Fibroblast of villous mesenchyme (primary cell): ENCODE measurements around the gene SIK1. TPM values are rescaled to one million over a fixed set of nuclear protein-coding genes. Genes with fewer than 3 reads are reported as not detected.
"Not testable (repeated sequence)": the region's sequence is repeated elsewhere in the genome, so short reads cannot be mapped to it uniquely, and the experiment has no call there.

Source experiments
- DNase-seq: peaks from one replicate; pipeline ENCODE4 v3.0.0-alpha.2; 2010; ENCODE audit warnings: low read depth
- H3K4me3 ChIP-seq: 2 replicates; pipeline ENCODE4 v1.5.1; 2011; ENCODE audit warnings: low read depth, mild to moderate bottlenecking, low read length
- total RNA-seq: library from RNA; depleted of rRNA; stranded (reverse); fragments of >200 nt; gene quantifications from 2 replicates; pipeline ENCODE4 v1.2.3, GENCODE V29; 2012
- TF ChIP-seq, protein P1 (sequence below): IDR thresholded peaks from 2 replicates; pipeline ENCODE4 v1.5.1; 2012; ENCODE audit warnings: low read depth, mild to moderate bottlenecking, low read length; ENCODE audit not compliant: insufficient read depth

SIK1 gene
- 0.86 and 5.2 TPM in 2 replicates for total RNA-seq

DNA sequence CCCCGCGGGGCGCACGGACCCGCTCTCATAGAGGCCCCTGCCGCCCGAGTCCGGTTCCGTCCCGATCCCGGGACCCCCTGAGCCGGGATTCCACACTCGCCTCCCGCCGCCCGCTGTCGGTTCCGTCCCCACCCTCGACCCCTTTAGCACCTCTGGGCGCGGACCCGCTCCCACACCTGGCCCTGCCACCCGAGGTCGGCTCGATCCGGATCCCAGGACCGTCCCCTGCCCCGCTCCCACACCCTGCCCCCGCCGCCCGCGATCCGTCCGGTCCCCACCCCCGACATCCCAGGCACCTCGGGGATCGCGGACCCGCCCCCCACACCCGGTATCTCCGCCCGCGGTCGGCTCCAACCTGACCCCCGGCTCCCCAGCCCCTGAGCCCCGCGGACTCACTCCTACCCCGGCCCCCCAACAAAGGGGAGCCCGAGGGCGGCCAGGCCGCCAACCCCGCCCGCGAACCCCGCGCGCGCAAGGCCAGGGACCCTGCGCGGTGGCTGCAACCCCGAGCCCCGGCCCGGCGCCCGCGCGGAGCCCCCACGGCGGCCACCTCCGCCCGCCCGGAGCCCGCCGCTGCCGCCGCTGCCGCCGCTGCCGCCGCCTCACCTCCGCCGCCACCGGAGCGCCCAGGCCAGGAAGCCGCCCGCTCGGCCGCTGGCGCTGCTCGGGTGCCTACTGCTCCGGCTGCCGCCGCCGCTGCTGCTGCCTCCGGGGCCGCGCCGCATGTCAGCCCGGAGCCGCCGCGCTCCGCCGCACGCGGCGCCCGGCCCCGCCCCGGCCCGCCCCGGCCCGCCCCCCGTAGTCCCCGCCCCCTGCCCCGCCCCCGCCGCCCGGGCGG, at the start of gene SIK1:
TSS of gene SIK1 (minus strand) at position 728 of the 838 bp plus-strand sequence. CDS start 953 bp downstream, outside the sequence.
- not testable (repeated sequence) for DNase-seq
- peak within 1 kb of the TSS; percentile 35 for H3K4me3 ChIP-seq

DNA sequence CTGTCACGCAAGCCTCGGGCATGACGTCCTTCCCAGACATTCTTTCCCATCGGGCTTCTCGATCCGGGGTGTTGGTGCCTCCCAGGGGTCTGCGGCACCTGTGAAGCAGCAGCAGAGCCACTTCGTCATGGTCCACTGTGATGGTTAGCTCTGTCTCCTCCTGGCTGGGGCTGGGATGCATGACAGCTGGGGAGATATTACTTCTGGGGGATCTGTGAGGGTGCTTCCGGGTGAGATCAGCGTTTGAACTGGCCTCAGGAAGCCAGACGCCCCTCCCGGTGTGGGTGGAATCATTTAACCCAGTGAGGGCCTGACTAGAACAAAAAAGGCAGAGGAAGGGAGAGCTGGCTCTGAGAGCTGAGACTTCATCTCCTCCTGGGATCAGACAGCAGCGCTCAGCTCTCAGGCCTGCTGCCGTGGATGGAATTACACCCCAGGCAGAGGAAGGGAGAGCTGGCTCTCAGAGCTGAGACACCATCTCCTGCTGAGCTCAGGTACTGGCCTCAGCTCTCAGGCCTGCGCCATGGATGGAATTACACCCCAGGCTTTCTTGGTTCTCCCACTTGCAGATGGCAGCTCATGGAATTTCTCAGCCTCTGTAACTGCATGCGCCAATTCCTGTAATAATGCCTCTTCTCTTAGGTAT, 44.8 kb upstream of the SIK1 start:
- DNase-seq, H3K4me3 ChIP-seq: not testable (repeated sequence)

DNA sequence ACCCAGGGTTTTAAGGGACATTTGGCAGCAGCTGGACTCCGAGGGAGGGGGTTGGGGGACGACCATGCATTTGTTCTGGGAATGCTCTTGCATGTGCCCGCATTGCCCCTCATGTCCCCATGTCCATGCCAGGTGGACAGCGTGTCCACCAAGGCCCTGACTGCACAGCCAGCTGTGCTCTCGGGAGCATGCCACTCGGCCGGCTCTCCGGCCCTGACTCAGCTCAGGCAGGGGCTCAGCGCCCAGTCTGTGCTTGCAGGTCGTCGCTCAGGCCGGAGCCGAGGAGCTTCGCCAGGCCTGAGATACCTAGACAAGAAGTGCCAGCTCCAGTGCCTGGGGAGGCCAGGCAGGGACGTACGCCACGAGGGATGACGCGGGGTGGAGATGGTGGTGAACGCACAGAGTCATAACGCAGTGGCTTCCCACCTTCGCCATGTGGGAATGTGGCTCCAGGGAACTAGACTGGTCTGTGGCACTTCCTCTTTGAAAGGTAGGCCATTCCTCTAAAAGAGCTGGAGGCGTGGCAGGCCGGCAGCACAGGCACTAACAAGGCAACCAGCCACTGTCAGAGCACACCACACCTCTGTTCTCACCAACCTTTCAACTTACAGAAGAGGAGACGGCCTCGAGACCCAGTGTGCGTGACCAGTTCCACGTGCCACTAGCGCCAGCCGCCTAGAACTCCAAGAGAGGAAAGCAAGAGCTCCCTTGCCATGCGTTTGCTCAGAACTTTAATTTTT, 43.0 kb upstream of the SIK1 start:
- H3K4me3 ChIP-seq, DNase-seq: not testable (repeated sequence)

DNA sequence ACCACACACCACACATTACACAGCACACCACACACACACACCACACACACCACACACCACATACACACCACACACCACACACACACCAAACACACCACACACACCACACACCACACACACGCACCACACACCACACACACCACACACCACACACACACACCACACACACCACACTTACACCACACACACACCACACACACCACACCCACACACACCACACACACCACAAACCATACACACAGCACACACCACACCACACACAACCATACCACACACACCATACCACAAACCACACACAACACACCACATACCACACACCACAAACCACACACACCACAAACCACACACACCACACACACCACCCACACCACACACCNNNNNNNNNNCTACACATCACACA, 40.9 kb upstream of the SIK1 start:
- DNase-seq, result no peak
- TF ChIP-seq, protein P1, sequence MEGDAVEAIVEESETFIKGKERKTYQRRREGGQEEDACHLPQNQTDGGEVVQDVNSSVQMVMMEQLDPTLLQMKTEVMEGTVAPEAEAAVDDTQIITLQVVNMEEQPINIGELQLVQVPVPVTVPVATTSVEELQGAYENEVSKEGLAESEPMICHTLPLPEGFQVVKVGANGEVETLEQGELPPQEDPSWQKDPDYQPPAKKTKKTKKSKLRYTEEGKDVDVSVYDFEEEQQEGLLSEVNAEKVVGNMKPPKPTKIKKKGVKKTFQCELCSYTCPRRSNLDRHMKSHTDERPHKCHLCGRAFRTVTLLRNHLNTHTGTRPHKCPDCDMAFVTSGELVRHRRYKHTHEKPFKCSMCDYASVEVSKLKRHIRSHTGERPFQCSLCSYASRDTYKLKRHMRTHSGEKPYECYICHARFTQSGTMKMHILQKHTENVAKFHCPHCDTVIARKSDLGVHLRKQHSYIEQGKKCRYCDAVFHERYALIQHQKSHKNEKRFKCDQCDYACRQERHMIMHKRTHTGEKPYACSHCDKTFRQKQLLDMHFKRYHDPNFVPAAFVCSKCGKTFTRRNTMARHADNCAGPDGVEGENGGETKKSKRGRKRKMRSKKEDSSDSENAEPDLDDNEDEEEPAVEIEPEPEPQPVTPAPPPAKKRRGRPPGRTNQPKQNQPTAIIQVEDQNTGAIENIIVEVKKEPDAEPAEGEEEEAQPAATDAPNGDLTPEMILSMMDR, result no peak
- no peak overlapping the region for H3K4me3 ChIP-seq

DNA sequence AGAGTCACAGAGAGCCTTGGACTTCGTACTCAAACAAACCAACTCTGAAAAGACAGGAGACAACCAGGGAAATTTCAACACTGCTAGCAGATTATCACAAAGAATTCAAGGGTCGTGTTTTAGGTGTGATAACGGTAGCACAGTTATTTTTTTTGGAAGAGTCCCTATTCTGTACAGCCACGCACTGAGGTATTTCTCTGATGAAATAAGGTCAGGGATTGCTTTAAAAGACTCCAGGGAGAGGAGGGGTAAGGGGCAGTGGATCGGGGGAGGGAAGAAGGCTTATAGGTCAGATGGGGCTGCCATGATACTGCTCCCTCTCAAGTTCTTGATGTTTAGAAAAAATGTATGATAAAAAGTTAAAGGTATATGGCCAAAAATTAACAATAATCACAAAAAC, 38.2 kb upstream of the SIK1 start:
- H3K4me3 ChIP-seq, DNase-seq: not testable (repeated sequence)

DNA sequence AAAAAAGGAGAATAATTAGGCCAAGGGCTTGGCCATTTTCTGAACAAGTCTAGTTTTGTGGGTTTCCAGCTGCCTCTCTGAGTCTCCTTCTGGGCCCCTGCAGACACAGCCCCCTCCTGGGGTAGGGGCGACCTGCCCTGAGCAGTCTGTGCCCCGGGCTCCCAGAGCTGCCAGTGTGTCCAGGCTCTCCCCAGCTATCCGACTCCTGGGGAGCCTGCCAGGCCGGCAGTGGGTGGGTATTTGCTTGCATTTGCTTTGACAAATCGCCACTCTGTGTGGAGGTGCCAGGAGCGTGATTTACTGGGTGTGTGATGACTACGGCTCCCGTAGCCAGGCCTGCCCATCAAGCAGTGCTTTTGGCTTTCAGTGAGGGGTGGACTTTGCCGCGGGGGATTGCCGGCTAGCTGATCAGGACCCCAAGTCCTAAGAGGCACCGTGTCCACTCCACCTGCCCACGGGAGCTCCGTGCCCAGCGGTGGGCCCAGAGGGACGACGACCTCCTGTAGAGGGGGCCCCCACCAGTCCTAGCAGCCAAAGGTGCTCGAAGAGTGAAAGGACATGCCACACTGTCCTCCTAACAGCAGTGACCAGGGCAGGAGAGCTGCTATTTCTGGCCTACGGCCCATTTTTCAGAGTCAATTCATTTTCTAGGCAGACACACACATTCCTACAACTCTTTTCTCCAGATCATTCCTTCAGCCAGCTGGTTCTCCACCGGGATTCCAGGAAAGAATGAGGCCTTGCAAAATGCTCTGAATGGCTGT, 36.7 kb upstream of the SIK1 start:
- not testable (repeated sequence) for DNase-seq, H3K4me3 ChIP-seq

DNA sequence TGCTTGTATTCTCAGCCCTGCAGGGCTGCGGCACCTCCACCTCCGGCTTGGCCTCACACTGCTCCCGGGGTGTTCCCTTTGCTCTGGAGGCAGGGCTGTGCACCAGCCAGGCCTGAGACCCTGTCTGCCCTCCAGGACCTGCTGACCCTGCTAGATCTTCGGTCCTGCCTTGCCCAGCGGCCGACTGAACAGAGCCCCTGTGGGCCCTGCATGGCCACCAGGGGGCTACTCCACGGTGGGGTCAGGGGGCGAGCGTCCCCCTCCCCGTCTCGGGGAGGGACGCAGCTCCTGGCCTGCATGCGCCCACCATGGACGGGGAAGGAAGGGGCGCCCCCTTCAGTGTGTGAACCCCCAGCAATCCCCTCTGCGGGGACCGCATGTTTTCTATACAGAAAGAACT, 36.0 kb upstream of the SIK1 start:
- H3K4me3 ChIP-seq, DNase-seq: not testable (repeated sequence)

DNA sequence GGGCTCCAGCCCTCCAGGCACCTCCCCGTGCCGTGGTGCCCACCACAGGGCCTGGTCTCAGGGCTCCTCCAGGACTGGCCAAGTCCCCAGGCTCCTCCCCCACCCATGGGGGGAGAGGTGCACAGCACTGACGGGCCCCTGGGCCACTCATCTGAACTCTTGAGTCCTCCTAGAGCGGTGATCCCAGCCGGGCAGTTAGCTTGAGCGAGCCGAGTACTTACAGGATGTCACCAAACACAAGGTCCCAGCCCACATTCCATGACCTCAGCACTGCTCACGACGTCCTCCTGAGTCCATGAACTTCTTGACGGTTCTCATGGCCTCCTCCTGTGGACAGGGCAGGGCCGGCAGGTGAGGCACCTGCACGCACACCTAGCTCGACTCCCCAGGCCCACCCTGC, 33.5 kb upstream of the SIK1 start:
- not testable (repeated sequence) for H3K4me3 ChIP-seq

DNA sequence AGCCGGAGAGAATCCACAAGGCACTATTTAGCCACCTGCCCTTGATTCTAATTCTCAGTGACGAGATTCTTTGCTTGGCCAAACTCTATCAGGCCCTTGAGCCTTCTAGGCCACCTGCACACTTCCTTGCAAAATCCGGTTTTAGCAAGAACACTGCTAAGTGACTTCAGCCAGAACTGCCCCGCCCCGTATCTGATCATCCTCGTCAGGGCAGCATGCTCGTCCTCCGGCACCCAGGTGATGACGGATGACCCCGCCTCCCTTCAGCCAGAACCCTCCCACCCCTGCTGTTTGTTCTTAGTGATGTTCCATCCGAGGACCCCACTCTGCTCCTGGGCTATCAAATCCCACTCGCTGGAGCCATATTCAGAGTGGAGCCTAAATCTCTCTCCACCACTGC, 32.1 kb upstream of the SIK1 start:
- not testable (repeated sequence) for DNase-seq, H3K4me3 ChIP-seq

More for the DNA sequence above, 33.5 kb upstream of the SIK1 start:
- DNase-seq, result not testable (repeated sequence)

DNA sequence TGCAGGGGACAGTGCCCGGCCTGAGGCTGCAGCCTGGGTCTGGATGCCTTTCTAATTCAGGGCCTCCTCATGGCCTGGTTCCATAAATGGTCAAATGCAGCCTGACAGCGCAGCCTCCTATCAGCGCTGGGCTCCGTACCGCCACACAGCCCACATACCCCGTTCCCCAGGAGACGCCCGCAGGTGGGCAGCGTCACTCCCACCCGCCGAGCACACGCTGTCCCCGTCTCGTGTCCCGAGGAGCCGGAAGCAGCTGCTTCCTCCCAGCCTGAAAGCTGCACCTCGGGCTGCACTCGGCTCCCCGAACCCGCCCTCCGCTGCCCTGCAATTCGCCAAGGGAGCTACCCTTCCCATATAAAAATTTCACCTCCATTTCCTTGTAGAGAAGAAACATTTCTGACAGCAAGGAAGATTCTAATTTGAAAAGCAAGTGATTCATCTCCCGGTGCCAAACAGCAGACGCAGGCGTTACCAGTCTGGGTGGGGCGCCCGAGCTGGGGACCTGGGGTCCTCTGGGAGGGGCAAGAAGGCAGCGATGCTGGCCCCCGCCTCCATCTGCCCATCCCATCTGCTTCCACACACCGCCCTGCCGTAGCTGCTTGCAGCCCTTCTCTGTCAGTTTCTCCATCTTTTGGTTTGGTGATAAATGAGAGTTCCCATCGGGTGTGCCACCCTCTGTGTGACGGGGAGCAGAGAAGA, 29.8 kb upstream of the SIK1 start:
- not testable (repeated sequence) for H3K4me3 ChIP-seq, DNase-seq

DNA sequence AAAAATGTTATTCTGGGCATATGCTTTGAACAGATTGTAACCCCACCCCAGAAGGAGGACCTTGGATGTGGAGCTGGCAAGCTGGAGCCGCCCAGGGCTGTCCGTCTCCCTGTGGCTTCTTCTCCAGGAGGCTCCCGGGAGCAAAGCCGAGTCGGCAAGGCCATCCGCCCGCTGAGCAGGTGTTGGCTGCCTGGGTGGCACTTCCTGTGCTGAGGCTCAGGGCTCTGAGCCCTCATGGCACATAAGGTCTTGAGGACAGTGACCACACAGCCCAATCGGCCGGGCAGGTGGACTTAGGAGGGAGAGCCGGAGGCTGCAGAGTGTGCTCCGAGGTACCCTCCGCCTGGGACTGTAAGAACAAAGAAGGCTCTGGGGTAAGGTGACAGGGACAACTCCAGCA, 28.8 kb upstream of the SIK1 start:
- H3K4me3 ChIP-seq, DNase-seq: not testable (repeated sequence)

DNA sequence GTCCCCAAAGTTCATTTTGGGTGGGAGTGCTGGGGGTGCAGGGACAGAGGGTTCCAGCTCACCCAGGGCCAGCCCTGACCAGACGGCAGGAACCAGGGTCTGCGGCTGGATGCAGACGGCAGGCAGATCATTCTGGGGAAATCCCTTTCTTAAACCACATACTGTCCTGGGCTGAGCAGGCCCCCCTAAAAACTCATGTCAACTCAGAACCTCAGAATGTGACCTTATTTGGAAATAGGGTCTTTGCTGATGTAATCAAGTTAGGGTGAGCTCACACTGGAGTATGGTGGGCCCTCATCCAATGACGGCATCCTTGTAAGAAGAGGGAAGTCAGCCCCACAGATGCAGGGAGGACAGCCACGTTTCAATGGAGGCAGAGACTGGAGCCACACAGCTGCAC, 27.2 kb upstream of the SIK1 start:
- not testable (repeated sequence) for H3K4me3 ChIP-seq, DNase-seq

DNA sequence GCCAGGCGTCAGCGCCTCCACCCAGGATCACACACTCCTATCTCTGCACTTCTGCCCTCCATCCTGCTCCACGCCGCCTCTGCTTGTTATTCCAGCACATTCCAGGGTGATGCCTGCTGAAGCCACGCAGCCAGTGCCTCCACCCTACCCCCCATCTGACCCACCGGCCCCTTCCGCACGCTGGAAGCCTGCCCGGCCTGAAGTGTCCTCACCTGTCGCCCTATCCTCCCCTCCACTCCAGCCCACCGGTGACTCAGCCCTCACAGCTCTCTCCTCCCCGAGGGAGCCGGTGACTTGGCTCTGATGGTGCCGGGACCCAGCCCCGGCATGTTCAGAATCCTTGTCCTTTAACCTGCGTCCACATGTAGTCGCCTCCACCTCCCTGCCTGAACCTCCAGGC, 24.9 kb upstream of the SIK1 start:
- not testable (repeated sequence) for H3K4me3 ChIP-seq, DNase-seq

DNA sequence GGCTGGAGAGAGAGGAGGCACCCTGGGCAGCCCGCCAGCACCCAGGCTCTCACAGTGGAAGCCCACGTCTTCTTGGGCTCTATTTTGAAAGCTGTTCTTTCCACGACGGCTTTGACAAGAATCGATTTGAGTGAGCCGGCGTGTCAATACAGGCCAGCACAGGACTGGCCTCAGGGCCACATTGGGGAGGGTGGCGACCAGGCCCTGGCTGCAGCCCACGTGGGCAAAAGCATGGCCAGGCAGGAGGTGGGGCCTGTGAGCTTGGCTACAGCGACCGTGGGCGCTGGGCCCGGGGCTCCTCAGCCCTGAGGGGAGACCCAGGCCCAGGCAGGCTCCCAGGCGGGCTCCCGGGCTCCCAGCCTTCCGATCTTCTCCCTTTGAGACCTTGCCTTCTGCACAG, 23.4 kb upstream of the SIK1 start:
- DNase-seq, H3K4me3 ChIP-seq: not testable (repeated sequence)

DNA sequence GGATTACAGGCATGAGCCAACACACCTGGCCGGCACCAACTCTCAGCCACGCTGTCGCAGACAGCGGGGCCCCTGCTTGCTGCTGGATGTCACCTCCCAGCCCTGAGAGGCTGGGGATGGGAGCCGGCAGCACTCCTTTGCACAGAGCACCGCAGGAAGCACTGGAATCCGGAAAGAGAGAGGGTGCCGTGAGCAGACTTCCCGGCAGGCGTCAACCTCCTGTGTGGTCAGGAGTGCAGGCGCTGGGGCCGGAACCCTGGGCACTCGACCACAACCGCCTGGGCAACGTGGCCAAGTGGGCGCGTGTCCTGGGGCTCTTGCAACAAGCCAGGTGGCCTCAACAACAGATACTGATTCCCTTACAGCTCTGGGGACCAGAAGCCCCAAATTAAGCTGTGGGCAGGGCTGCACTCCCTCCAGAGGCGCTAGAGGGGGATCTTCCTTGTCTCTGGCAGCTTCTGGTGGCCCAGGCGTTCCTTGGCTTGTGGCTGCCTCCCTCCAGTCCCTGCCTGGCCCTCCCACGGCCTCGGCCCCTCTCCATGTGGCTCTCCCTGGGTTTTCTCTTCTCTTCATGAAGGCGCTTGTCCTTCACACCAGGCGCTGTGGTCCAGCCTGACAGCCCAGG, 20.5 kb upstream of the SIK1 start:
- DNase-seq, H3K4me3 ChIP-seq: not testable (repeated sequence)

DNA sequence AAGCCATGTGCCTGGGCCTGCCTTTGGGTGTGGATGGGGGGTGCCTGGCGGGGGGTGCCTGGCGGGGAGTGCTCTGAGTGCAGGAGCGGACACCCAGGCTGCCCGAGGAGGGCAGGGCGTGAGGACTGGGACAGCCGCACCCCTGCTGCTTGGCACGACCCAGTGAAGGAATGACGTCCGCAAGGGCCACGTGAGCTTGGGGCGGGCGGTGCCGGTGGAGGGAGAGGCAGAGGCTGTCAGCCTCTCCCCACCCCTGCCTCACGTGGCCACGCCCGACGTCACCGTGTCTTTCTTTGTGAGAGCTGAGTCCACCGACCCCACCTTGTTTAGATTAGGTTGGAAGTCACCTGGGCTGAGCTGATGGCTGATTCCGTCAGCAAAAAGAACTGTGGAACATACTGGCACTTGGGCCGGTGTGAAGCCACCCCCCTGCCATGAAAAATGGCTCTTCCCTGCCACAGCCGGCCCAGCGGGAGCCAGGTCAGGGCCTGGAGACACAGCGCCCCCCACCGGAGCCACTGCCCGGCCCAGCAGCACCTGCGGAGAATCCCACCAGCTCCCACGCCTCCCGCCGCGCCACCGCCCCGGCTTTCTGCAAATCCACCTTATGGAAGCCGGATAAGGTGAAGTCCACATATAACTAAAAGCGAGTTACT, 19.5 kb upstream of the SIK1 start:
- H3K4me3 ChIP-seq, DNase-seq: not testable (repeated sequence)
